GM12891 (cell line): ENCODE data around the gene CALCOCO1.

ENCODE experiments used
- POLR2A ChIP-seq: IDR thresholded peaks from 2 replicates; pipeline ENCODE4 v1.6.1; 2011; ENCODE audit warnings: low read depth, low read length, control low read depth
- POLR2AphosphoS5 ChIP-seq: IDR thresholded peaks from 2 replicates; pipeline ENCODE4 v1.6.1; 2011; ENCODE audit warnings: low read depth, low read length, control low read depth

GRCh38 chr12:53735556-53735955, 8.3 kb upstream of the CALCOCO1 start:
- TF ChIP-seq POLR2A (no peak), POLR2AphosphoS5 (no peak)
